HL-60 (cell line): ENCODE results near the gene ROS1.
A peak's percentile ranks its signal among the peaks of the same experiment; 100 is the strongest.
"Not testable (repeated sequence)": the region's sequence is repeated elsewhere in the genome, so short reads cannot be mapped to it uniquely, and the experiment has no call there.

Experiments used
- DNase-seq, 2 experiments: peaks; one replicate each; pipeline ENCODE4 v3.0.0-alpha.2; 2010 to 2020; ENCODE audit warnings: low read depth in 1 of 2, low spot score in 1 of 2
- H3K27ac ChIP-seq: fragments of 250-450 bp; sonication (Bioruptor Pico); replicated peaks from 2 replicates; pipeline ENCODE4 v1.5.1; 2020; ENCODE audit warnings: mild to moderate bottlenecking, moderate library complexity
- H3K27me3 ChIP-seq: fragments of 250-450 bp; sonication (Bioruptor Pico); 2 replicates; pipeline ENCODE4 v1.5.1; 2021; ENCODE audit warnings: mild to moderate bottlenecking, moderate library complexity; ENCODE audit not compliant: insufficient read depth, poor library complexity, severe bottlenecking
- H3K4me3 ChIP-seq: replicated peaks from 2 replicates; pipeline ENCODE4 v1.5.1; 2011; ENCODE audit warnings: mild to moderate bottlenecking, control low read depth, low read length; ENCODE audit not compliant: insufficient read depth
- GABPA ChIP-seq: IDR thresholded peaks from 2 replicates; pipeline ENCODE4 v1.6.1; 2012; ENCODE audit warnings: low read depth
- POLR2AphosphoS5 ChIP-seq: IDR thresholded peaks from 2 replicates; pipeline ENCODE4 v1.6.1; 2012; ENCODE audit warnings: low read depth
- REST ChIP-seq: IDR thresholded peaks from 2 replicates; pipeline ENCODE4 v1.6.1; 2012; ENCODE audit warnings: low read depth; ENCODE audit not compliant: insufficient replicate concordance
- SPI1 ChIP-seq: IDR thresholded peaks from 2 replicates; pipeline ENCODE4 v1.6.1; 2012; ENCODE audit warnings: low read depth, mild to moderate bottlenecking, borderline replicate concordance
- TF ChIP-seq, protein P1 (sequence below): IDR thresholded peaks from one replicate; pipeline ENCODE4 v1.5.1; 2011; ENCODE audit warnings: low read length, control low read depth, inconsistent platforms; ENCODE audit not compliant: insufficient read depth

ROS1 gene

DNA sequence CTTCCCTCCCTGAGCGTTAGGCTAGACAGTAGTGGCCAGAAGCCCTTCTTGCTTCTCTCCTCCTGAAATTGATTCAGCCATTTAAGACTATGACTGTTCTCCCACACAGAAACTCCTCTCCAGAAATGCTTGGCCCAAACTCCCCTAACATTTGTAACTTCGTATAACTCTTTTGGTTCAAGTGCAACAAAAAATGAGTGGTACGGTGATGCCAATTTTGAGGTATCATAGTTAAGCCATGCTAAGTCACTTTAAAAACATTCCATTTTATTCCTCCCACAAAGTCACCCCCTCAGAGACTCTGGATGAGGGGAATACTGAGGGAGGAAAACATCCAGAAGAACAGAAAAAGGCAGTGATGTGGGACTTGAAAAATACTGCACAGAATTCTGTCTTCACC, 21.1 kb upstream of the ROS1 start:
- Histone ChIP-seq H3K27me3 (peaks cover 7% of the 10 kb centered on the region), H3K4me3 (no peak overlapping the region), H3K27ac (no peak overlapping the region)
- TF ChIP-seq POLR2AphosphoS5 (no peak), GABPA (no peak), REST (no peak), SPI1 (no peak)
- TF ChIP-seq, protein P1, sequence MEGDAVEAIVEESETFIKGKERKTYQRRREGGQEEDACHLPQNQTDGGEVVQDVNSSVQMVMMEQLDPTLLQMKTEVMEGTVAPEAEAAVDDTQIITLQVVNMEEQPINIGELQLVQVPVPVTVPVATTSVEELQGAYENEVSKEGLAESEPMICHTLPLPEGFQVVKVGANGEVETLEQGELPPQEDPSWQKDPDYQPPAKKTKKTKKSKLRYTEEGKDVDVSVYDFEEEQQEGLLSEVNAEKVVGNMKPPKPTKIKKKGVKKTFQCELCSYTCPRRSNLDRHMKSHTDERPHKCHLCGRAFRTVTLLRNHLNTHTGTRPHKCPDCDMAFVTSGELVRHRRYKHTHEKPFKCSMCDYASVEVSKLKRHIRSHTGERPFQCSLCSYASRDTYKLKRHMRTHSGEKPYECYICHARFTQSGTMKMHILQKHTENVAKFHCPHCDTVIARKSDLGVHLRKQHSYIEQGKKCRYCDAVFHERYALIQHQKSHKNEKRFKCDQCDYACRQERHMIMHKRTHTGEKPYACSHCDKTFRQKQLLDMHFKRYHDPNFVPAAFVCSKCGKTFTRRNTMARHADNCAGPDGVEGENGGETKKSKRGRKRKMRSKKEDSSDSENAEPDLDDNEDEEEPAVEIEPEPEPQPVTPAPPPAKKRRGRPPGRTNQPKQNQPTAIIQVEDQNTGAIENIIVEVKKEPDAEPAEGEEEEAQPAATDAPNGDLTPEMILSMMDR = no peak
- DNase-seq = no peak

GRCh38 chr6:117444600-117444999, 18.9 kb upstream of the ROS1 start:
- no peak overlapping the region for H3K4me3 ChIP-seq
- TF ChIP-seq POLR2AphosphoS5 (no peak), SPI1 (no peak), GABPA (no peak), REST (no peak)
- TF ChIP-seq, protein P1 = no peak
- peaks cover 7% of the 10 kb centered on the region for H3K27me3 ChIP-seq
- no peak for DNase-seq
- H3K27ac ChIP-seq = no peak overlapping the region

DNA sequence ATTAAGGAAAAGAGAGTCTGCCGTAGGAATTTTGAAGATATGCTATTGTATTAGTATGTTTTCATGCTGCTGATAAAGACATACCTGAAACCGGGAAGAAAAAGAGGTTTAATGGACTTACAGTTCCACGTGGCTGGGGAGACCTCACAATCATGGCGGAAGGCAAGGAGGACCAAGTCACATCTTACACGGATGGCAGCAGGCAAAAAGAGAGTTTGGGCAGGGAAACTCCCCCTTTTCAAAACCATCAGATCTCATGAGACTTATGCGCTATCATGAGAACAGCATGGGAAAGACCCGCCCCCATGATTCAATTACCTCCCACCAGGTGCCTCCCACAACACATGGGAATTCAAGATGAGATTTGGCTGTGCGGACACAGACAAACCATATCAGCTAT, 16.6 kb upstream of the ROS1 start:
- DNase-seq, H3K27ac ChIP-seq, H3K4me3 ChIP-seq, H3K27me3 ChIP-seq: not testable (repeated sequence)

DNA sequence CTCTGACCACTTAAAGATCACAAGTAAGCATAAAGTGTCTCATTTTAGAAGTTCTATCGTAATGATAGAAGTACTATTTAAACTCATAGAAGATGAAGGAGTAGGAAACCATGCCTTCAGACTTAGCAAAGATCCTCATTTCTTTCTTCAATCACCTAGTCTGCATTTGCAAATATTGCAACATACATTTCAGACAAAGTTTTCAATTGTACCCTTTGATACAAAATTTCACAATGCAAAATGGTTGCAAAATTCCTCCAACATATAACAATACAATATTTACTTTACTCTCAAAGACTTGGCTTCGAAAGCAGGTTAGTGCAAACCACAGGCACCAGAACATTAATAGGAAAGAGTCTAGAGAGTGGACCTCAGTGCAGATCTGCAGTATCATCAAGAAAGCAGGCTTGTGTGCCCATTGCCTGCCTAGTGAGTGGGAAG, 16.1 kb upstream of the ROS1 start:
- TF ChIP-seq SPI1 = no peak
- TF ChIP-seq, protein P1 = no peak
- no peak for TF ChIP-seq REST
- TF ChIP-seq POLR2AphosphoS5 = no peak
- no peak for TF ChIP-seq GABPA
- Histone ChIP-seq H3K4me3 (no peak overlapping the region), H3K27me3 (peaks cover 6% of the 10 kb centered on the region), H3K27ac (no peak overlapping the region)
- DNase-seq = peak in 1 of 2 experiments; percentile 32
